ENCODE results near the gene AKR1B1. TPM values are rescaled to one million over a fixed set of nuclear protein-coding genes. Genes with fewer than 3 reads are reported as not detected.

Gene AKR1B1
- total RNA-seq, 2 experiments from 2014 or later: 97.8 to 102 TPM

DNA sequence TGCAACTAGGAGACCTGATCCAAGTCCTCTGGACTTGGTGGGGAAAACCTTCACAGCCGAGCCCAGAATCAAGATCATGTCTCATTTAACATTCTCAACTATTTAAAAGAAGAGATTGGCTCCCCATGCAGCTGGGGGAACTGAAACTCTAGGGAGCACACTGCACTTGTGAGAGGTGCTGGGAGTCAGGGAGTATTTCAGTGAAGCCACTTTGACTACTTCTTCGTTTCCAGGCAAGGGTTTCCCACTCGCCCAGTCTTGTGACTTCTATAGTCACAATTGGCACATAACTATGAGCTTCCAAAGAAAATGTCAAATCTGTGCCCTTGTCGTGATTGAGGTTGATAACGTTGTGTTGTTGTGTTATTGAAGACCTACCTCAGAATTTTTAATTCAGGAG is 62.9 kb downstream of the AKR1B1 start:
- intact Hi-C loops (cut with micrococcal nuclease): no loop called here
- Mint-ChIP-seq H3K9me3 (no peaks in the 10 kb centered on the region), H3K4me3 (no peak overlapping the region), H3K4me1 (ENCODE audit: low read depth) (no peaks in the 10 kb centered on the region), H3K36me3 (no peaks in the 10 kb centered on the region), H3K27ac (no peak overlapping the region), H3K27me3 (peaks cover 6% of the 10 kb centered on the region)
- ChIA-PET POLR2A (interaction anchor here (0.5 kb wide), 1 partner anchor 140 kb away, joined by 3 read pairs; no protein-coding TSS in a partner anchor), CTCF (no interaction called here)
- no peak for DNase-seq

DNA sequence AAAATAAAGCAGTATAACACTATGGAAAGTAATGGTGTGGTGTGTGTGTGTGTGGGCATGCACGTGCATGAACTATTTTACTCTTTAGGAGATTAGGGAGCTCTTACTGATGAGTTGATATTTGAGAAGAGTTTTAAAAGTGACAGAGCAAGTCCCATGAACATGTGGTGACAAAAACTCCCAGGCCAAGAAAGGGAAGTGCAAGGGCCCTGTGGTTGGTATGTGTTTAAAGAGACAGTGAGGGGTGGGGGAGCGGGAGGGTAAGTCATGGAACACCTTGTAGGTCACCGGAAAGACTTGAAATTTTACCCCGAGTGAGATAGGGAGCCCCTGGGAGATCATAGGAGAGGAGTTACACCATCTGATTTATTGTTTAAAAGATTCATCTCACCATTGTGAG is 63.3 kb downstream of the AKR1B1 start:
- H3K27ac Mint-ChIP-seq: no peak overlapping the region
- no peak for DNase-seq
- H3K9me3 Mint-ChIP-seq: no peaks in the 10 kb centered on the region
- no peak overlapping the region for H3K4me3 Mint-ChIP-seq
- H3K4me1 Mint-ChIP-seq (ENCODE audit: low read depth): no peaks in the 10 kb centered on the region
- CTCF ChIA-PET: no interaction called here
- H3K36me3 Mint-ChIP-seq: no peaks in the 10 kb centered on the region
- peaks cover 6% of the 10 kb centered on the region for H3K27me3 Mint-ChIP-seq
- POLR2A ChIA-PET: interaction anchor here (0.5 kb wide), 1 partner anchor 140 kb away, joined by 3 read pairs; no protein-coding TSS in a partner anchor
- intact Hi-C loops (cut with micrococcal nuclease): no loop called here

DNA sequence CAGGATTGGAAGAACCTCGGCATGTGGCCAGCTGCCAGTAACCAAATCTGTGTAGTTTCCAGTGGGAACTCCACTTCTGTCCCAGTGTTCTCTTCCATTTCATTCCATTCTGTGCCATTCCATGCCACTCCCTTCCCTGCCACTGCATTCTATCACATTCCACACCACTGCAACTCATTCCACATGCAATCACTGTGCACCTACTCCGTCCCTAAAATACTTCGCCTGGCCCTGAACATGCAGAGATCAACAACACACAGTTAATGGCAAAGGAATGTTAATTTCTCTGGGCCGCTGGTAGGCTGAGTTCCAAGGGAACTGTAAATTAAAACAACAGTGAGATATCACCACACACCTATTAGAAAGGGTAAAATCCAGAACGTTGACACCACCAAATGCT is 64.8 kb downstream of the AKR1B1 start:
- Mint-ChIP-seq H3K9me3 (no peaks in the 10 kb centered on the region), H3K27ac (no peak overlapping the region), H3K4me1 (ENCODE audit: low read depth) (no peaks in the 10 kb centered on the region), H3K4me3 (no peak overlapping the region), H3K27me3 (peaks cover 6% of the 10 kb centered on the region), H3K36me3 (no peaks in the 10 kb centered on the region)
- no peak for DNase-seq
- ChIA-PET POLR2A (no interaction called here), CTCF (no interaction called here)
- intact Hi-C loops (cut with micrococcal nuclease): no loop called here

Other genes starting within 250 kb of the AKR1B1 start
- gene SLC35B4, start 142.2 kb downstream of the AKR1B1 start, total RNA-seq: 10 to 100 TPM; 10.9 to 14.5 TPM
- not detected for gene AKR1B10, start 68.5 kb upstream of the AKR1B1 start, total RNA-seq
- gene AKR1B15, start 90.0 kb upstream of the AKR1B1 start, total RNA-seq: not detected
- 10 to 100 TPM; 23.7 to 24.9 TPM for gene BPGM, start 187.8 kb upstream of the AKR1B1 start, total RNA-seq